Measurements from ENCODE around the gene ARL16.

GRCh38 chr17:81713556-81714411, 30.2 kb upstream of the ARL16 start:
- TF ChIP-seq CTCF (IDR thresholded peaks at IDR 0.05 in 8 of 11, conservative IDR thresholded peaks at IDR 0.05 in 3 of 11) (no peak), POLR2A (IDR thresholded peaks at IDR 0.05) (no peak), POLR2AphosphoS5 (IDR thresholded peaks at IDR 0.05) (no peak)

Measured in spleen (tissue), 7 donors.